Caki2 (cell line): ENCODE measurements around the gene DDB1. TPM values are rescaled to one million over a fixed set of nuclear protein-coding genes. Genes with fewer than 3 reads are reported as not detected.

ENCODE experiments used
- DNase-seq: peaks from one replicate; pipeline ENCODE4 v3.0.0-alpha.2; 2015; ENCODE audit warnings: low read depth
- in situ Hi-C: cut with HindIII; loops from 2 replicates; pipeline ENCODE4 v1.10.0; 2016; ENCODE audit warnings: low sequenced_read_pairs, low pct_unique_long_range_greater_than_20kb, mixed read lengths
- total RNA-seq: library from RNA; depleted of rRNA; stranded (reverse); fragments of >200 nt; shearing (Covaris generic); gene quantifications from 2 replicates; pipeline ENCODE4 v1.2.3, GENCODE V29; 2014; ENCODE audit warnings: low replicate concordance

DDB1 gene
- total RNA-seq, 1 experiment from 2014 or later: 151 TPM

- in situ Hi-C loops: no loop called here
These were observed 51.9 kb downstream of the DDB1 start for GRCh38 chr11:61280883-61281580.

GRCh38 chr11:61279934-61280659 is 52.8 kb downstream of the DDB1 start:
- no peak for DNase-seq
- in situ Hi-C loops: no loop called here

More at GRCh38 chr11:61280883-61281580, 51.9 kb downstream of the DDB1 start:
- no peak for DNase-seq

DNA sequence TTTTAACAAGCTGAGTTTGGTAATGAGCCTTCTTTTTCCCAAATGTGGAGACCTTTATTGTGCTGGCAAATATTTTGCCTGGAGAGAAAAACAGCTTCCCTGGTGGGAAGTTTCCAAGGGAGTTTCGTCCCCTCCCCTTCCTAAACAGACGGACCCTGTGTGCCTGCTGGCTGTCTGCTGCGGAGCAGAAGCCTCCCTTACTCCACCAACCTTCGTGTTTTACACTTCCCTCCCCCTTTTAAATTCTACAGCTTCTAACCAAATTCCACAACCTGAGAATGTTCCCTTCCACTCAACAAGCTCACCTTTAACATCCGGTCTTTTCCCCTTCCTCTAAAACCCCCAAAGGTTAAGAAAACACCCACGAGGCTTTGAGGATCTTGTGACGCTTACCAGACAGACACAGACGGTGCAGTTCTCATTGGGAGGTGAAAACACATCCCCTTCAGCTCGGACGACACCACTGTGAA is 54.9 kb downstream of the DDB1 start:
- in situ Hi-C loops: no loop called here

GRCh38 chr11:61277186-61278000 is 55.5 kb downstream of the DDB1 start:
- in situ Hi-C loops: no loop called here
- DNase-seq: no peak

More for the DNA sequence above, 54.9 kb downstream of the DDB1 start:
- no peak for DNase-seq

GRCh38 chr11:61275191-61275590 is 57.7 kb downstream of the DDB1 start:
- DNase-seq: no peak
- in situ Hi-C loops: no loop called here

- DNase-seq: no peak
- in situ Hi-C loops: no loop called here
These were observed 58.8 kb downstream of the DDB1 start for GRCh38 chr11:61274084-61274483.

DNA sequence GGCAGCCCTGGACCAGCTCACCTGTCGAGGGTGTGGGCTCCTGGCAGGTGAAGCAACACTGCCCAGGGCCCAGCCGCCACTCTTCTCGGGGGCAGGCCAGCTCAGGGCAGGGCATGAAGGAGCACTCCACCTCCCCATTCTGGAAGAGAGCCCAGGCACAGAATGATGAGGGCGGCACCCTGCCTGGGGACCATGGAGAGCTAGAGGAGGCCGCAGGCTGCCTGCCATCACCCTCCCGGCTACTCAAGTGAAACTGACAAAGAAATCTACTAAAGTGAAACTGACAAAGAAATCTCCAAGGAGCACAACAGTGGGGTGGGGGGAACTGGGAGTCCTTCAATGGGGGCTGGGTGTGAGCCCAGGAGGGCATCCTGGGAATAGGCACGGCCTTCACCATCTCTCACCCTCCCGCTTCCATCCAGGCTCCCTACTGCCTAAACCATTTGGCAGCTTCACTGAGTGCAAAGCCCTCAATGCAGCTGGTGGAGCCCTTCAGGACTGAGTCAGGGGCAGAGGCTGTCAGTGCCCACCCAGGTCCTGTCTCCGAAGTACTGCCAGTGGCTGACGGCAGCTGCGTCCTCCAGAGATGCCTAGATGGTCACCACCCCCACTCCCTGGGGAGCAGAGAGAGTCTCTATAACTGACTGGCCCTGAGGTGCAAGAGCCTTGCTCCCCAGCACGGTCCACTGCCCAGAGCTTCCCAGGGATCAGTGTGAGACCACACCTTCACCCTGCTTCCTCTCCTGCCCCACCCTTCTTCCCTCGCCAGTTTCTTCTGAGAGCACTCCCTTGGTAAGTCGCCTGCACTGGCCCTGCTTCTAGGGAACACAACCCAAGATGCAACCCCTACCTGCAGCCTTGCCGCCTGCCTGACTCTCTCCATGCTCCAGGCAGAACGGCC is 59.5 kb downstream of the DDB1 start:
- peak; percentile 22 for DNase-seq
- in situ Hi-C loops: no loop called here

DNA sequence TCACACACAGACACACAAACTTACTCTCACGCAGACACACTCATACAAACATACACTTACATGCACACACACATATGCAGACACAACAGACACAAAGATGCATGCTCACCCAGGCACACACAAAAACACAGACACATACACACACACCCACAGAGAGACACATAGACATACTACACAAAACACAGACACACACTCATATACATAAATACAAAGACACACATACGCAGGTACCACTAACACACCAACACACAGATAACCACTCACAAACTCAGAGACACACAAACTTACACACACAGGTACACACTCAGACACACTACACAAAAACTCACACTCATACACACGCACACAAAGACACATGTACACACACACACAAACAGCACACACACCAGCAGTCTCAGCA is 60.2 kb downstream of the DDB1 start:
- DNase-seq: no peak
- in situ Hi-C loops: no loop called here

DNA sequence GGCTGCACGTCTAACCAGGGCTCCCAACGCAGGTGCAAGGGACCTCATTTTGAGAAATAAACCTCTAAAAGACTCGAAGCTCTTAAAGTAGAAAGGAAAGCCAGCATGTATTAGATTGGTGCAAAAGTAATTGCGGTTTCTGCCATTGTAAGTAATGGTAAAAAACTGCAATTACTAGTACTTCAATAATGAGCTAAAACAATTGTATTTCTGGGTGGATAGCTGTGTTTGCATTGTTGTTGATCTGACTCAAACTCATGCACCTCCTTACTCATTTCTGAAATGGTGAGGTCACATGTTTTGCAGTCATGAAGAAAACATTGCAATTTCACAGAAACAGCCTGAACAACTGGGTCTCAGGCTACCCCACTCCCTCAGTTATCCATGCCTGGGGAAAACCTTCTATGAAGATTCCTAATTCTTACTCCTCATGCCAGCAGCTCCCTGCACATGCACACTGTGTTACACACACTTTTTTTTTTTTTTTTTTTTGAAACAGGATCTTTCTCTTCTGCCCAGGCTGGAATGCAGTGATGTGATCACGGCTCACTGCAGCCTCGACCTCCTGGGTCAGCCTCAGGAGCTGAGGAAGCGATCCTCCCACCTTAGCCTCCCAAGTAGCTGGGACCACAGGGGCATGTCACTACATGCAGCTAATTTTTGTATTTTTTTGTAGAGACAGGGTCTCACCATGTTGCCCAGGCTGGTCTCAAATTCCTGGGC is 62.4 kb downstream of the DDB1 start:
- peak; percentile 23 for DNase-seq
- in situ Hi-C loops: no loop called here

DNA sequence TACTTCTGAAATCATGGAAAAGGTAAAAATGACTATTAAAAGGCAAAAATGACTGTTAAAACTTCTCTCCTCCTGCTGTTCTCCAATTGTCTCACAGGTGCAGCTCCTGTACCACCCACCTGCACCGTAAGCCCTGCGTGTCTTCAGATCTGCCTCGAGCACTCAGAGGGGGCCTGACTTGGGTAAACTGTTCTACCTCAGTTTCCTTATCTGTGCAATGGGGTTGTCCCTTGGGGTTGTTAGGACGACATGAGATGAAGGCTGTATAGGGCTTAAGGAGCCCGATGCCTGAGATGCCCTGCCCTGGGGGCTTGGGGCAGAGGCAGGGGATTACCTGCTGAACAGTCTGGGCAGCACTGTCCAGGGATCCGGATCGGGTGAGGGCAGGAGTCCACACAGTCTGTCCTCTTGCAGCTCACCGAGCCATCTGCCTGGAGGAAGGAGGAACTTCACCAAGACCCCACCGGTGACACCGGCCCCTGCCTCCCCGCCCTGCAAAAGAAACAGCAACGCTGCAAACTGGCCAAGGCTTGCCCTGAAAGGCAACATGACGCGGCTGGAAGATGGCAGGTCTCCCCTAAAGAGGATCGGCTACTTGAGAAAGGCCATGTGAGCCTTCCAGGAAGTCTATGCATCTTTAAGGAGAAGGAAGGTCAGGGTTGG is 64.2 kb downstream of the DDB1 start:
- in situ Hi-C loops: no loop called here
- DNase-seq: no peak

DNA sequence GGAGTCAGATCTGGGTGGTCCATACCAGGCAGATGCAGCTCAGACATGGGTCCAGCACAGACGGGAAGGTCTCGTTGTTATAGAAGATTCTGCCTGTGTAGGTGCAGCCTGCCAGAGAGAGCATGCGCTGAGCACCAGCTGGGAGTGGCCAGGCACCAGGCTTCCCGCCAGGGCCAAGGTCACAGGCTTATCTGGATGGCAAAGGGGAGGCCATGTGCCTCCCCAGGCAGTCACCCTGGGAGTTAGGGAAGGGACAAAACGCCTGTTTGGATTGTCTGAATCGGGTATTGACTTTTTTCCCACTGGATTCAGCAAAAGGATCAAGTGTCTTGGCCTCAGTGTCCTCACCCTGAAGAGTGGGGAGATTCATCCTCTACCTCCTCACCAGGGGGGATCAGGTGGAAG is 65.5 kb downstream of the DDB1 start:
- DNase-seq: no peak
- in situ Hi-C loops: no loop called here

DNA sequence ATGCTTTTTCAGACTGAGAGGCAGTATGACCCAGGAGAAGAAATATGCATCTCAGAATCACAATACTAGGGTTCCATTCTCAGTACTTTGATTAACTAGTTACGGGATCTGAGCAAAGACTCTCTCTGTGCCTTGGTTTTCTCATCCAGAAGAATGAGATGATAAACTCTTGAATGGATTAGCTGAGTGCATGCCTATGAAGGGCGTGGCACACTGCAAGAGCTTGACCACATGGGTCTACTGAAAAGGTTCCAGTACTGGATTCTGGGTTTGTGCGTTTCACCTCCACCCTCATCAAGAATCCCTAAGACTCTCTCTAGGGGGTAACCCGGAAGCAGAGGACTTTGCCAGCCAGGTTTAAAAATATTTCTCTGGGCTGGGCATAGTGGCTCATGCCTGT is 66.3 kb downstream of the DDB1 start:
- in situ Hi-C loops: no loop called here
- DNase-seq: no peak

DNA sequence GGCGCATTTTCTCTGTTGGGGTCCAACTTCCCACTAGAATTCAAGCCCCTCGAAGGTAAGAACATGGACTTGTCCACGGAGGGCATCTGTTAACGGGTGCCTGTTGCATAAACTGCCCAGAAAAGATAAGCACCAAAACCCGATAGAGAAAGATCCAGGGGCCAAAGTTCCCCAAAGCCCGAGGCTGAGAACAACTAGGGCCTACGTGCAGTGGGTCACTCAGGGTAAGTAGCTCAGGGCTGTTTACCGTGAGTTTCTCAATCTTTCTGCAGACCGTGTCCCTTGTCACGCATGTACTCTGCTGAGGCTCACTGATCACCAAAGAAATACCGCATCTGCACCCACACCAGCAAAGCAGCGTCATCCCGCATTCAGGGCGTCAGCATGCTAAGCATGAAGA is 67.5 kb downstream of the DDB1 start:
- in situ Hi-C loops: no loop called here
- no peak for DNase-seq

- DNase-seq: no peak
- in situ Hi-C loops: no loop called here
These were observed 68.1 kb downstream of the DDB1 start for GRCh38 chr11:61264795-61265194.

- in situ Hi-C loops: no loop called here
These were observed 68.5 kb downstream of the DDB1 start for GRCh38 chr11:61264371-61264770.

GRCh38 chr11:61259363-61259762 is 73.5 kb downstream of the DDB1 start:
- in situ Hi-C loops: no loop called here

More at GRCh38 chr11:61264371-61264770, 68.5 kb downstream of the DDB1 start:
- no peak for DNase-seq

GRCh38 chr11:61258546-61258945 is 74.4 kb downstream of the DDB1 start:
- DNase-seq: no peak
- in situ Hi-C loops: no loop called here

More at GRCh38 chr11:61259363-61259762, 73.5 kb downstream of the DDB1 start:
- DNase-seq: no peak
